ENCODE data around the gene MEIOSIN. TPM values are rescaled to one million over a fixed set of nuclear protein-coding genes. Genes with fewer than 3 reads are reported as not detected.

Gene MEIOSIN
- total RNA-seq, 1 experiment from 2014 or later, result not detected

GRCh38 chr19:45770192-45771101 lies 37.2 kb downstream of the MEIOSIN start:
- Histone ChIP-seq H3K27ac (ENCODE audit: low read depth, low read length, poor library complexity, severe bottlenecking) (peak overlapping the region; percentile 86), H3K4me3 (ENCODE audit: low read depth, low read length, poor library complexity, severe bottlenecking) (peak overlapping the region; percentile 53), H3K4me1 (ENCODE audit: insufficient read depth, low read length, poor library complexity, severe bottlenecking) (peaks cover 13% of the 10 kb centered on the region), H3K36me3 (ENCODE audit: insufficient read depth, low read length, poor library complexity, severe bottlenecking) (no peaks in the 10 kb centered on the region), H3K27me3 (replicated peaks; ENCODE audit: insufficient read depth, low read depth, low read length, poor library complexity) (no peaks in the 10 kb centered on the region), H3K9me3 (ENCODE audit: low read depth, low read length, poor library complexity, severe bottlenecking) (no peaks in the 10 kb centered on the region)
- ChIA-PET POLR2A (ENCODE audit: low non-redundant PET) (interaction anchor here (0.6 kb wide), 1 partner anchor 50 kb away, joined by 7 read pairs; no protein-coding TSS in a partner anchor), CTCF (interaction anchor here (0.6 to 3.0 kb wide), 13 partner anchors 9 to 768 kb away, joined by 3 to 17 read pairs (median 4); no protein-coding TSS in a partner anchor)
- intact Hi-C loops (cut with micrococcal nuclease; ENCODE audit: unreplicated experiment), result loop anchor here (10.0 kb wide), 1 partner anchor 76 kb away; the partner anchor contains the start of genes QPCTL and SNRPD2
- BruUV-seq (replicated peaks), result no TSS peak
- peak; percentile 99 for DNase-seq (ENCODE audit: low spot score)
- no peak for TF ChIP-seq EZH2 (IDR thresholded peaks at IDR 0.05; ENCODE audit: borderline replicate concordance, low read depth, low read length, poor library complexity, severe bottlenecking)
- TF ChIP-seq, protein P1, sequence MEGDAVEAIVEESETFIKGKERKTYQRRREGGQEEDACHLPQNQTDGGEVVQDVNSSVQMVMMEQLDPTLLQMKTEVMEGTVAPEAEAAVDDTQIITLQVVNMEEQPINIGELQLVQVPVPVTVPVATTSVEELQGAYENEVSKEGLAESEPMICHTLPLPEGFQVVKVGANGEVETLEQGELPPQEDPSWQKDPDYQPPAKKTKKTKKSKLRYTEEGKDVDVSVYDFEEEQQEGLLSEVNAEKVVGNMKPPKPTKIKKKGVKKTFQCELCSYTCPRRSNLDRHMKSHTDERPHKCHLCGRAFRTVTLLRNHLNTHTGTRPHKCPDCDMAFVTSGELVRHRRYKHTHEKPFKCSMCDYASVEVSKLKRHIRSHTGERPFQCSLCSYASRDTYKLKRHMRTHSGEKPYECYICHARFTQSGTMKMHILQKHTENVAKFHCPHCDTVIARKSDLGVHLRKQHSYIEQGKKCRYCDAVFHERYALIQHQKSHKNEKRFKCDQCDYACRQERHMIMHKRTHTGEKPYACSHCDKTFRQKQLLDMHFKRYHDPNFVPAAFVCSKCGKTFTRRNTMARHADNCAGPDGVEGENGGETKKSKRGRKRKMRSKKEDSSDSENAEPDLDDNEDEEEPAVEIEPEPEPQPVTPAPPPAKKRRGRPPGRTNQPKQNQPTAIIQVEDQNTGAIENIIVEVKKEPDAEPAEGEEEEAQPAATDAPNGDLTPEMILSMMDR (conservative IDR thresholded peaks at IDR 0.05; ENCODE audit: low read depth, low read length), result peak; percentile 96

DNA sequence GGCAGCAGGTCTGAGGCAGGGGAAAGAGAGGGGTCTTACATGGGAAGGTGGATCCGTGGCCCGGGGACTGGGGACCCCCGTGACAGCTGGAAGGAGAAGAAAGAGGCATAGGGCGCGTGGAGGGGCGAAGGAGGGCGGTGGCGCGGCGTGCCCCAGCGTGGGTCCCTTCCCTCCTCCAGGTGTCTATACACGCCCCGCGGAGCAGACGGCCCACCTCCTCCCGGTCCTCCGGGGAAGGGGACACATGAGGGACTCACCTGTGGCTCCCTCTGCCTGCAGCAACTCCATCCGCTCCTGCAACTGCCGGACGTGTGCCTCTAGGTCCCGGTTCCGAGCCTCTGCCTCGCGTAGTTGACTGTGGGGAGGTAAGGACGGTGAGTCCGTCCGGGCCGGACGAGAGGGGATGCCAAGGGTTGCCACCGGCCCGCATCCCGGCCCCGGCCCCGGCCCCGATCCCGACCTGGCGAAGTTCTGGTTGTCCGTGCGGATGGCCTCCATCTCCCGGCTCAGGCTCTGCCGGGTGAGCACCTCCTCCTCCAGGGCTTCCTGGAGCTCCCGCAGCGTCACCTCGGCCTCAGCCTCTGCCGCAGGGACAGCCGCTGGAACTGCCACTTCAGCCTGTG lies 38.2 kb downstream of the MEIOSIN start:
- H3K27ac ChIP-seq (ENCODE audit: low read depth, low read length, poor library complexity, severe bottlenecking), result peak overlapping the region; percentile 86
- TF ChIP-seq EZH2 (IDR thresholded peaks at IDR 0.05; ENCODE audit: borderline replicate concordance, low read depth, low read length, poor library complexity, severe bottlenecking), result no peak
- TF ChIP-seq, protein P1 (conservative IDR thresholded peaks at IDR 0.05; ENCODE audit: low read depth, low read length), result no peak
- H3K9me3 ChIP-seq (ENCODE audit: low read depth, low read length, poor library complexity, severe bottlenecking), result no peaks in the 10 kb centered on the region
- peaks cover 13% of the 10 kb centered on the region for H3K4me1 ChIP-seq (ENCODE audit: insufficient read depth, low read length, poor library complexity, severe bottlenecking)
- H3K4me3 ChIP-seq (ENCODE audit: low read depth, low read length, poor library complexity, severe bottlenecking), result peak overlapping the region; percentile 53
- intact Hi-C loops (cut with micrococcal nuclease; ENCODE audit: unreplicated experiment), result loop anchor here (10.0 kb wide), 1 partner anchor 77 kb away; the partner anchor contains the start of genes QPCTL and SNRPD2
- H3K27me3 ChIP-seq (replicated peaks; ENCODE audit: insufficient read depth, low read depth, low read length, poor library complexity), result no peaks in the 10 kb centered on the region
- no TSS peak for BruUV-seq (replicated peaks)
- CTCF ChIA-PET, result no interaction called here
- DNase-seq (ENCODE audit: low spot score), result no peak
- peaks cover under 1% of the 10 kb centered on the region for H3K36me3 ChIP-seq (ENCODE audit: insufficient read depth, low read length, poor library complexity, severe bottlenecking)
- POLR2A ChIA-PET (ENCODE audit: low non-redundant PET), result no interaction called here

- peak overlapping the region; percentile 16 for H3K27ac ChIP-seq (ENCODE audit: low read depth, low read length, poor library complexity, severe bottlenecking)
- DNase-seq (ENCODE audit: low spot score), result no peak
- no peaks in the 10 kb centered on the region for H3K27me3 ChIP-seq (replicated peaks; ENCODE audit: insufficient read depth, low read depth, low read length, poor library complexity)
- peaks cover 7% of the 10 kb centered on the region for H3K36me3 ChIP-seq (ENCODE audit: insufficient read depth, low read length, poor library complexity, severe bottlenecking)
- intact Hi-C loops (cut with micrococcal nuclease; ENCODE audit: unreplicated experiment), result loop anchor here (10.0 kb wide), 1 partner anchor 77 kb away; the partner anchor contains the start of genes QPCTL and SNRPD2
- no peak for TF ChIP-seq EZH2 (IDR thresholded peaks at IDR 0.05; ENCODE audit: borderline replicate concordance, low read depth, low read length, poor library complexity, severe bottlenecking)
- TF ChIP-seq, protein P1 (conservative IDR thresholded peaks at IDR 0.05; ENCODE audit: low read depth, low read length), result no peak
- BruUV-seq (replicated peaks), result no TSS peak
- CTCF ChIA-PET, result no interaction called here
- POLR2A ChIA-PET (ENCODE audit: low non-redundant PET), result no interaction called here
- no peaks in the 10 kb centered on the region for H3K9me3 ChIP-seq (ENCODE audit: low read depth, low read length, poor library complexity, severe bottlenecking)
- H3K4me1 ChIP-seq (ENCODE audit: insufficient read depth, low read length, poor library complexity, severe bottlenecking), result peaks cover 5% of the 10 kb centered on the region
- no peak overlapping the region for H3K4me3 ChIP-seq (ENCODE audit: low read depth, low read length, poor library complexity, severe bottlenecking)
Observed at GRCh38 chr19:45772130-45772840, 39.0 kb downstream of the MEIOSIN start.

Data from A673 (cell line).